AG09319 (cell line): ENCODE results near the gene TMCC1.

Experiments used
- DNase-seq: peaks from one replicate; pipeline ENCODE4 v3.0.0-alpha.2; 2010; ENCODE audit warnings: low read depth; ENCODE audit errors: extremely low read depth
- TF ChIP-seq, protein P1 (sequence below): IDR thresholded peaks from 2 replicates; pipeline ENCODE4 v1.5.1; 2011; ENCODE audit warnings: low read depth, mild to moderate bottlenecking, inconsistent platforms, low read length, moderate library complexity

Gene TMCC1

DNA sequence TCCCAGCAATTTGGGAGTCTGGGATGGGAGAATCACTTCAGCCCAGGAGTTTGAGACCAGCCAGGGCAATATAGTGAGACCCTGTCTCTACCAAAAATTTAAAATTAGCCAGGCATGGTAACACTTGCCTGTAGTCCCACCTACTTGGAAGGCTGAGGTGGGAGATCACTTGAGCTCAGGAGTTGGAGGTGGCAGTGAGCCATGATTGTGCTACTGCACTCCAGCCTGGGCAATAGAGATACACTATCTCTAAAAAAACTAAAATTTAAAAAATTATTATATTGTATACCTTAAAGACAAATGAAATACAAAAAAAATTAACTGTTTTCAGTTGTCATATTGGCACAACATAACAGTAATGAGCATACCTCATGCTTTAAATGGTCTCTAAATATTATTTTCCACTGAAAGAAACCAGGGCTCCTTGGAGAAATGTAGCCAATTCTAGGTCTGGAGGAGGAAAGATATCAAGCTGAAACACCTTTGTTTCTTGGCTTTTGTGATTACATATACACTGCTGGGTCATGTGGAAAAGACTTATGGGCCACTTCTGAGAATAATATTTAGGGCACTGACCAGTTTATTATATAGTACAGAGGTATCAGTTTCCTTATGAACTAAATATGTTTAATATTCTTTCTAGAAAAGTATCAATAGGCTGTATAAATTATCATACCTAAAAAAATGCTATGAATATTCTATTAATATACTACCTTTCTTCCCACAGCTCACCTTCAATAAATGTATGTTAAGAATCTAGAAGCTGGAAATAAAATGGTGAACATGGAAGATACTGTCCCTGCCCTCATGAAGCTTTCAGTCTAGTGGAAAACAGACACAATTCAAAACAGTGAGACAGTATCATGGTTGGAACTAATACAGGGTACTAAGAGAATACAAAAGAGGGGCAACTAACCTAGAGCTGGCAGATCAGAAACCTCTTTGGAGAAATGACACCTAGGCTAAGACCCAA is 119.5 kb downstream of the TMCC1 start:
- TF ChIP-seq, protein P1, sequence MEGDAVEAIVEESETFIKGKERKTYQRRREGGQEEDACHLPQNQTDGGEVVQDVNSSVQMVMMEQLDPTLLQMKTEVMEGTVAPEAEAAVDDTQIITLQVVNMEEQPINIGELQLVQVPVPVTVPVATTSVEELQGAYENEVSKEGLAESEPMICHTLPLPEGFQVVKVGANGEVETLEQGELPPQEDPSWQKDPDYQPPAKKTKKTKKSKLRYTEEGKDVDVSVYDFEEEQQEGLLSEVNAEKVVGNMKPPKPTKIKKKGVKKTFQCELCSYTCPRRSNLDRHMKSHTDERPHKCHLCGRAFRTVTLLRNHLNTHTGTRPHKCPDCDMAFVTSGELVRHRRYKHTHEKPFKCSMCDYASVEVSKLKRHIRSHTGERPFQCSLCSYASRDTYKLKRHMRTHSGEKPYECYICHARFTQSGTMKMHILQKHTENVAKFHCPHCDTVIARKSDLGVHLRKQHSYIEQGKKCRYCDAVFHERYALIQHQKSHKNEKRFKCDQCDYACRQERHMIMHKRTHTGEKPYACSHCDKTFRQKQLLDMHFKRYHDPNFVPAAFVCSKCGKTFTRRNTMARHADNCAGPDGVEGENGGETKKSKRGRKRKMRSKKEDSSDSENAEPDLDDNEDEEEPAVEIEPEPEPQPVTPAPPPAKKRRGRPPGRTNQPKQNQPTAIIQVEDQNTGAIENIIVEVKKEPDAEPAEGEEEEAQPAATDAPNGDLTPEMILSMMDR = no peak
- DNase-seq = no peak

DNA sequence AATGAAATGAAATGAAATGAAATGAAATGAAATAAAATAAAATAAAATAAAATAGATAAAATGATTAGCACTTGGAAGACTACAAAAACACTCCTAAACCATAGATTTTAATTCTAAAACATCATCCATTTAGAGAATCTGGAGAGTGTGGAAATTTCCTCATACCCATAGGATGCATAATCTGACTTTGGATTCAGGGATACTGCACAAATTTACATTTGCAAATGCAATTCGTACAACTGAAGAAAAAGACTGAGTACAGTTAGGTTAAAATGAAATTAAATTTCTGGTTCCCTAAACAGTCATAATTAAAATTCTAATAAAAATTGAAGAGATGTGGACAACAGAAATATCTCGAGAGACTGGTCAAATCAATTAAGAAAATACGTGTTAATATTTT is 122.9 kb downstream of the TMCC1 start:
- TF ChIP-seq, protein P1 = no peak
- no peak for DNase-seq

DNA sequence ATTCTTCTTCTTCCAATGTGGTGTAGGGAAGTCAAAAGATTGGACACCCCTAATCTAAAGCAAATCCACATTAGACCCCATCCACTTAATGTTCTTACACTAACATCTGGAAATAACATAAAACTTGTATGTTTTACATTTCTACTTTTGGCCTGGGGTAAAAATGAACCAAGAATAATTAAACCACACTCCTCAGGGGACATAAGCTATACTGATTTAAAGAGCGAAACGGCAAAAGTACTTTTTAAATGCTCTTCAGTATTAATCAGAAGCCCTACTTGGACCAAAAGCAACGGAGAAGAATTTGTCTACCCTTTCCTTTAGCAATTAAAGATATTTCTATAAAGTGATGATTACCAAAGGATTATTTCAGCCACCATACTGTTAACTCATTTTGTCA is 123.9 kb downstream of the TMCC1 start:
- no peak for DNase-seq
- TF ChIP-seq, protein P1 = no peak

DNA sequence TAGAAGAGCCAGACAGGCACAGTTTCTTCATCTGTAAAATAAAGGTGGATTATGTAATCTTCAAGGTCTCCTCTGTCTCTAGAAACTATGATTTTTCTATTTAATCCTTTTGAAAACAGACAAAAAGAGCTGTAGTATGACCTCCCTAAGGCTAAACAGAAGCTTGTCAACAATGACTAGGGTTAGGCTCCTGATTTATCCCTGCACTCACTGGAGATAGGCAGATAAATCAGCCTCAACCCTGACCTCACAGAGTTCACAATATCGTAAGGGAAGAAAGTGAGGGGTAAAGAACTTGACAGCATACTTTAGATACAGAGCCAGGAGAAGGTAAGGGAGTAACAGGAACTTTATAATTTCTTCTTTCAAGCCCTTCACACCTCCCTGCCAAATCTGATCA is 124.8 kb downstream of the TMCC1 start:
- TF ChIP-seq, protein P1 = no peak
- DNase-seq = no peak

DNA sequence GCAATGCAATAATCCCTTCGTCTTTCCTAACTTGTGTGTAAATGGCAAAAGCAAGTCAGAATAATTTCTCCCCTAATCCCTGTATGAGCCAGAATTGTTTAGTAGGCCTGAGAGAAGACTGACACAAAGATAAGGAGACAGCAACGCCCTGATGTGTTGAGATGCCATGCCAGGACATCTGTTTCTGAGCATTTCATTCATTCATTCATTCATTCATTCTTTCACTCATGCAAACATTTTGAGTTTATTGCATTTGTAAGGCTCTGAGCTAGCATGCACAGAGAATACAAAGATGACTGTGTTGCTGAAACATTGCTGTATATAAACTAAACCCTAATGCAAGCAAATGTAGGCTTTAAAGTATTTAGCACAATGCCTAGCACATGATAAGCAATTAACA is 127.4 kb downstream of the TMCC1 start:
- TF ChIP-seq, protein P1 = no peak
- no peak for DNase-seq

DNA sequence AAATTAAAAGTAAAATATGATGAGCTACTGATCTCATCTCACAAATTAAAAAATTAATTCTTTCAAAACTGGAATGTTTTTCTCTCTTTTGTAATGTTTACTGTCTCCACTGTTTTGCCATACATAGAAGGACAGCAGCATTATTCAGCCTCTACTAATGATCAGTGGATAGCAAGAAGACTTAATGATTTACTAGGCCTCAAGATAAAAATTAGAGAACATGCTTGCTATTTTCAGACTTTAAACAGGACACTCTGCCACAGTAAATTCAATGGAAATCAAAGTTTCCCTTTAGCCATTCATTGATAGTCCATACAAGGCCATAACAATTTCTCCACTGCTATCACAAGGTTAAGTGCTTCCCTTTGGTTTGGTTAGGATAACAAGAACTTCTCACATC is 129.4 kb downstream of the TMCC1 start:
- DNase-seq = no peak
- TF ChIP-seq, protein P1 = no peak

DNA sequence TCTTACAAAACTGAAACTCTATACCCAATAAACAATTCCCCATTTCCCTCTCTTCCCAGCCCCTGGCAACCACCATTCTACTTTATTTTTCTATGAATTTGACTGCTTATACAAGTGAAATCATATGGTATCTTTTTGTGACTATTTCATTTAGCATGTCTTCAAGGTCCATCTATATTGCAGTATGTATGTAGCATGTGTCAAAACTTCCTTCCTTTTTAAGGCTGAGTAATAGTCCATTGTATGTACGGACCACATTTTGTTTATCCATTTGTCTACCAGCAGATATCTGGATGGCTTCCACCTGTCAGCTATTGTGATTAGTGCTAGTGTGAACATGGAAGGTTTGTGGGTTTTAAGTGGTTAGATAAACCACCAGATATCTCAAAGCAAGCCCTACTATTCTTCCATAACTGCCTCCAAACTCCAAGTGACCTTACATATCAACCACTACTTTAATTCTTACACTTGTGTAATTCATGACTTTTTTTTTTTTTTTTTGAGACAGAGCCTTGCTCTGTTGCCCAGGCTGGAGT is 134.7 kb downstream of the TMCC1 start:
- DNase-seq = no peak
- TF ChIP-seq, protein P1 = no peak
